ENCODE data around the gene MAFG. TPM values are rescaled to one million over a fixed set of nuclear protein-coding genes. Genes with fewer than 3 reads are reported as not detected.
A peak's percentile ranks its signal among the peaks of the same experiment; 100 is the strongest.

MAFG gene
- total RNA-seq (2014; rRNA removed; shearing (Covaris generic)), result 10.1 TPM in 2 replicates

- peak; percentile 92 for DNase-seq (ENCODE audit: low read depth)
Measured at GRCh38 chr17:81927653-81928543, at the start of gene MAFG. Gene MAFG, minus strand, starts transcription at chr17:81927735. Its CDS starts 4,550 bp downstream, at chr17:81923185.

DNA sequence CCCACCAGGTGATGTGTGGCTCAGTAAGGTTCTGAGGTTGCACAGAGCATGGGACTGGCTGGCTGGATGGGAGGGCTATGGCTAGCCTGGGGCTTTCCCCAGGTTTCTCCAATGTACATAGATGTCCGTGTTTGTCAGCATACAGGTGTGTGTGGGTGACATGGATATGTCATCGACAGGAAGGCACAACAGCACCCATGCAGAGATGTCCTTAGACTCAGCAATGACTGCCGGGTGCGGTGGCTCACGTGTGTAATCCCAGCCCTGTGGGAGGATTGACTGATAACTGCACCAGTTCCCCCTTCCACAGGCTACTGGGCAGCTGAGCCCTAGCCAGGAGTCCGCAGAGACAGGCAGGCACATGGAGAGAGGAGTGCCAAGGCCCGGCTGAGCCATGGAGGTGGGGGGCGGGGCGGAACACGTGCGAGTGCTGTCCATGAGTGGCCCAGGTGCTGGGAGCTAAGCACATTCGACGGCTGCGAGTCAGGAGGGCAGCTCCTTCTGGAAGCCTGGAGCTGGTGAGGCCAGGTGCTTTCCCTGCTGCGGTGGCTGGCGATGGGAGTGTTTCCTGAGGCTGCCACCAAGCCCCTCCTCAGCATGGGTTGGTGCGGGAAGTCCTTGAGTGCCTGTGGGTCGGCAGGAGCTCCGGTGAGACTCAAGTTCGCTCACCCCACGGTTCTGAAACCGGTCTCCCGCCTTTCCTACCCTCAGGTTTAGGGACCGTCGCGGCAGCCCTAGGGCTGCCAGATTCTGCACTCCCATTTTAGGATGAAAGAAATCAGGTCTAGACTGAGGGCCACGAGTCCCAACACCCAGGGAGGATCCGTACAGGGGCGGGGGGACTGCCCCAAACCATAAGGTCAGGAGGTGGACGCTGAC lies 49.0 kb upstream of the MAFG start:
- no peak for DNase-seq (ENCODE audit: low read depth)

DNA sequence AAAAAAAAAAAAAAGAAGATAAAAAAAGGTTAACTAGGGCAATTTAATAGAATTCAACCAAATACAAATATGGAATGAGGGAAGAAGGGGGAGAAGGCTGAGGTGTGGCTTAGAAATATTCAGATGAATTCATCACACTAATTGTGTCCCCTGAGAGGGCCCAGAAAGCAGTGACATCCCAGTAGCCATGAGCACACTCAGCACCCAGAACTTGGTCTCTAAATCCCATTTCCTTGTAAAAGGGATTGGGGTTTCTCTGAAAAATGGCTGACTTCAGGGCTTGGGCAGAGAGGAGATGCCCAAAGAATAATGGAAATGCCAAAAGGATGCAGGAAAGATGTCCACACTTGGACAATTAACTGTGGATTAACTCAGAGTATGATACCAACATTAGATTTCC lies 45.9 kb upstream of the MAFG start:
- no peak for DNase-seq (ENCODE audit: low read depth)

- DNase-seq (ENCODE audit: low read depth), result no peak
Measured at GRCh38 chr17:81968850-81969812, 41.6 kb upstream of the MAFG start.

GRCh38 chr17:81968396-81968745 lies 40.8 kb upstream of the MAFG start:
- DNase-seq (ENCODE audit: low read depth), result no peak

- DNase-seq (ENCODE audit: low read depth), result peak; percentile 86
Measured at GRCh38 chr17:81967533-81968395, 40.2 kb upstream of the MAFG start.

- DNase-seq (ENCODE audit: low read depth), result no peak
Measured at GRCh38 chr17:81967244-81967532, 39.7 kb upstream of the MAFG start.

GRCh38 chr17:81966343-81967243 lies 39.1 kb upstream of the MAFG start:
- DNase-seq (ENCODE audit: low read depth), result peak; percentile 49

DNA sequence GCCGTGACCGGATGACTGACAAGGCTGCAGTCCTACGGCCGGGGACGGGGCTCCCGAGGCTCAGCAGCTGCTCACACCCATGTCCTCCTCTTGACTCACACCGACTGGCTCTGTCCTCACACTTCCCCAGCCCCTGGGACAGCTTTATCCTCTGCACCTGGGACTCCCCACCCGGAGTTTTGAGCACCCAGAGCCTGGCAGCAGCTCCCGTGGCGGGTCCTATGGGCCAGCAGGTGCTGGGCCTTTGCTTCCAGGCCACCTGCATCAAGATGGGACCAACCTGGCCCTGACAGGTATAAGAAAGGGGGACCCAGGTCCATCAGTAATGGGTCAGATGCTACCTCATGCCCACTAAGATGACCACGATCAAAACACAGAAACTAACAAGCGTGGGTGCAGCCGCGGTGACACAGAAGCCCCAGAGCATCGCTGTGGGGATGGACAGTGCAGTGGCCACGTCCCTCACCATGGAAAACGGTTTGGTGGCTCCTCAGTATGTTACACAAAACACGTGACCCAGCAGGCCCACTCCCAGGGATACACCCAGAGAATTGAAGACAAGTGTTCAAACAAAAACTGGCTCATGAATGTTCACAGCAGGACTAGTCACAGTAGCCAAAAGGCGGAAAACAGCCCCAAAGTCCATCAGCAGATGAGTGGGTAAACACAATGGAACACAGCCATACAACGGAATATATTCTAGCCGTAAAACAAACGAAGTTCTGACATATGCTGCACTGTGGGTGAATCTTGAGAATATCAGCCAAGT lies 36.7 kb upstream of the MAFG start:
- no peak for DNase-seq (ENCODE audit: low read depth)

DNA sequence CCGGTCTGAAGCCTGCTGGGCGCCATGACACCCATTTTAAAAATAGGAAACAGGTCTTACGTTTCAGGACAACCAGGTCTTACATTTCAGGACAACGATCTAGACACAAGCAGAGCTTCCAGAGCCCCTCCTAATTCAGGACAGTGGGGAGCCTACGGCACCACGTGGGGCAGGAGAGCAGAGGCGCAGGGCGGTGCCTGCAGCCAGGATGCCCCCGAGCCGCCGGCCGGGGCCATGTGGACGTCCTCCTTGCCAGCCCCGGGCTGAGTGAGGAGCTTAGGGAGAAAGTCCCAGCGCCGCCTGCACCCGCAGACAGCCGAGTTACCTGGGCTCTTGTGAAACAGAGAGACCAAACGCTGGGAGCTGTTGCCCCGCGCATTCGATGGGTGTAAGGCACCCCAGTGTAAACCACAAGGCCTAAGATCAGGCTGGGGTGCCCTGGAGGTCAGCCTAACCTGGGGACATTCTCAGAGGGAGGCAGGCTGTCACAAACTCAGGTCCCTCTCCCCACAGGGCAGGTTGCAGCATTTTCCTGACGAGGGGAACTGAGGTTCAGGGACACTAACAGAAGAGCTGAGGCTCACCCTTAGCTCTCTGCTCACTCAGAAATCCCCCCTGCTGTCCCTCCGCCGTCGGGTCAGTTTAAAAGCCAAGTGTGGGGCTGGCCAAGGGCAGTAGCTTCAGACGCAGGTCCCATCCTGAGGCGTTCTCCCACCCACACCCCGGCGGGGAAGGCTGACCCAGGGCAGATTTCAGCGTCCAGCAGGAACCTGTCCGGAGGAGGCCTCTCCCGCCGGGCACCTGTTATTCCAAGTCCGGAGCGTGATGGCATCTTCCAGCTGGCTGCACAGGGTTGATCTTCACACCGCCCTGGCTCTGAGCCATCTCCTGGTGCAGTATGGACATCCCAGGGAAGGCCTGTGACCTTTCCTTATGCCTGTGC lies 35.2 kb upstream of the MAFG start:
- DNase-seq (ENCODE audit: low read depth), result no peak

GRCh38 chr17:81961521-81962498 lies 34.3 kb upstream of the MAFG start:
- no peak for DNase-seq (ENCODE audit: low read depth)

DNA sequence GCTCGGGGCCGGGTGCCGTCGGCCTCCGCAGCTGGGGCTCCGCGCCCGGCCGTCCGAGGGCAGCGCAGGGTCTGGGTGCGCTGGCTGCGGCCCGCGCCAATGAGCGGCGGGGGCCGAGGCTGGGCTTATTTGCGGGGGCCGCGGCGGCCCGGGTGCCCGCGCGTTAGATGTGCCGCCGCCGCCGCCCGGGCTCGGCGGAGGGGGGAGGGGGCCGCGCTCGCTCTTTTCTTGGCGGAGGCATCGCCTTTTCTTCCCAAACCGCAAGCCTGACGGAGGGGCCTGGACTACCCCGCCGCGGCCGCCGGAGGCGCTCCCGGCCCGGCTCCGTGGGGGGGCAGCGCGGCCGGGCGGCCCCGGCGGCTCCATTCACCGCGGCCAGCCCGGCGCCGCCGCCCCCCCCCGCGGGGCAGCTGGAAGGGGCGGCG lies 33.6 kb upstream of the MAFG start, which contains the start of gene NOTUM:
NOTUM (minus strand) TSS at position 101 of the 425 bp plus-strand sequence. CDS start 278 bp downstream, outside the sequence.
- peak; percentile 18 for DNase-seq (ENCODE audit: low read depth)

GRCh38 chr17:81960130-81960958 lies 32.8 kb upstream of the MAFG start:
- no peak for DNase-seq (ENCODE audit: low read depth)

GRCh38 chr17:81959362-81960129 lies 32.0 kb upstream of the MAFG start:
- DNase-seq (ENCODE audit: low read depth), result peak; percentile 32
